SKM-1 treated with dmso at 0.1 percent for 144 hours (cell line): ENCODE results near the gene CD96.
"Not testable (repeated sequence)": the region's sequence is repeated elsewhere in the genome, so short reads cannot be mapped to it uniquely, and the experiment has no call there.

Source experiments
- DNase-seq: peaks from one replicate; lab custom pipeline; 2025; ENCODE audit not compliant: unreplicated experiment; lab: John Stamatoyannopoulos, UW

The CD96 gene

DNA sequence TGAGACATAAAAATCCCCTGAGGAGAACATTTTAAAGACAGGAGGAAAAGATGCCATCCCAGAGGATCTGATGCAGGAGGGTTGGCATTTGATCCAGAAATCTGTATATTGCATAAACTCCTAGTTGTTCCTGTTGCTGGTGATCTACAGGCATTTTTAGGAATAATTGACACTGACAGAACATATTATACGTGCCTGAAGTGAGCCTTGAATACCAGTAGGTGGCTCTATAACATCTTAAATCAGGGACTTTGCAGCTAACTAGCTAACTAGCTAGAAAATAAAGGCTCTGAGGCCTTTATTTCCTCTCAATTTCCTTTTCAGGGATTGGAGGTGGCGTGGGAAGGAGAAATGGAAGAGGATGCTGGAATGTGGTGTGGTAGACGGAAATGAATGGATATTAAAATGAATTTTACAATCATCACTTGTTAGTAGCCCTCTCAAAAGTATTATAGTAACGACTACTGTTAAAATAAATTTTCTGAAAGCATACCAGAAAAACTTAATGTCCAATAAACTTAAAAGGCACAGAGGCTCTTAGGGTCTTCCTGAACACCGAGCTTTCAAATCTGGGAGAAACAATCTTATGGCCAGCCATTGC is 127.0 kb downstream of the CD96 start:
- peak; percentile 74 for DNase-seq

DNA sequence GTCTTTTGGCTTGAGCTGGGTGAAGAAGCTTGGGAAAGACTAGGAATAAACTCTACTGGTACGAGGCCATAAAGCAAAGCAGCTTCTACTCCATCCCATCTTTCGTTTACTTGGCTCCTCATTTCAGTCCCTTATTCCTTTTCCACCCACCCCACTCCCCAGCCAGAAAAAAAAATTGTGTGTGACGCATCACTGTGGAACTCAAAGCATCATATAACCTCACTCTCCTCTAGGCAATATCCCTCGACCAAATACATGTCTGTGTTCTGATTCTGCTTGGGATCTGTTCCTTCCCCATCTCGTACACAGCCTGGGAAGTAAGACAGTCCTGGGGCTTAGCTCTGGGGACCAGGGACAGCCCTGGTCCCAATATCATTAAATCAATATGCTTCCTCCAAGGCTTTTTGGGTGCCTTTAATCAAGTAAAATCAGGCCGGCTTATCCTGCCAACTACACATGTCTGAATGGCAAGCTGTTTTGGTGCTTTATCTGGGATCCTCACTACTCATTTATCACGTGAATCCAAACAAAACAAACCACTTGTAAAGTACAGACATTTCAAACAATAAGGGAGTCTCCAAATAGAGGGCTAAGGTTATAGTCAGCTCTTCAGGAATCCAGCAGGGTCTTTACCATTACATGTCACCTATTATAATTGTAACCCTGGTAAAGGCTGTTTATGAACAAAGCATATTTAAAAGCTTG is 128.1 kb downstream of the CD96 start:
- DNase-seq, result no peak

DNA sequence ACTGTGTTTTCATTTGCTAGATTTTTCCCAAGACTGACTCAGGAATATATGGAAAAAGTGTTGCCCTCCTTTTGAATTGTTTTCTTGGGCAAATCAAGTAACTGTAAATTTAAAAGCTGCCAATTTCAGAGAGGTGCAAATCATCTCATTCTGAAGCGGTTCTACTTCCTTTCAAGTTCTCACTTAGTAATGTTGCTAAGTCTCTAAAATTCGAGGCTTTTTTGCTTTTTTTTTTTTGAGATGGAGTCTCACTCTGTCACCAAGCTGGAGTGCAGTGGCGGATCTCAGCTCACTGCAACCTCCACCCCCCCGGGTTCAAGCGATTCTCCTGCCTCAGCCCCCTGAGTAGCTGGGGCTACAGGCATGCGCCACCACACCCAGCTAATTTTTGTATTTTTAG is 130.5 kb downstream of the CD96 start:
- not testable (repeated sequence) for DNase-seq

DNA sequence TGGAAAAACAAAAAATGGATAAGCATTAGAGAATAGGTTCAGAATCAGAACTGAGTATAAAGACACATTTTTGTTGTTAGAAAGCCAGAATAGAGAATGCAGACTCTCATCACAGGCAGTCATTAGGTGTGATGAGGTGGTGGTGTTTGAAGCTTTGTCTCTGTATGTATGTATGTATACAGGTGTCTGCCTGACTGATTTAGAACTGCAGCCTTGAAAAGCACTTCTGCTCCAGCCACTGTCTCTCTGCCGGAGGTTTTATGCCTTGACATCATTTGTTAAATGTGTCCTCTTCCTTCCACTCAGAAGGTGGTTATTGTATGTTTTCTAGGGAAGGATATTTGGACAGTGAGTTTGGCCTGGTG is 133.8 kb downstream of the CD96 start:
- no peak for DNase-seq

DNA sequence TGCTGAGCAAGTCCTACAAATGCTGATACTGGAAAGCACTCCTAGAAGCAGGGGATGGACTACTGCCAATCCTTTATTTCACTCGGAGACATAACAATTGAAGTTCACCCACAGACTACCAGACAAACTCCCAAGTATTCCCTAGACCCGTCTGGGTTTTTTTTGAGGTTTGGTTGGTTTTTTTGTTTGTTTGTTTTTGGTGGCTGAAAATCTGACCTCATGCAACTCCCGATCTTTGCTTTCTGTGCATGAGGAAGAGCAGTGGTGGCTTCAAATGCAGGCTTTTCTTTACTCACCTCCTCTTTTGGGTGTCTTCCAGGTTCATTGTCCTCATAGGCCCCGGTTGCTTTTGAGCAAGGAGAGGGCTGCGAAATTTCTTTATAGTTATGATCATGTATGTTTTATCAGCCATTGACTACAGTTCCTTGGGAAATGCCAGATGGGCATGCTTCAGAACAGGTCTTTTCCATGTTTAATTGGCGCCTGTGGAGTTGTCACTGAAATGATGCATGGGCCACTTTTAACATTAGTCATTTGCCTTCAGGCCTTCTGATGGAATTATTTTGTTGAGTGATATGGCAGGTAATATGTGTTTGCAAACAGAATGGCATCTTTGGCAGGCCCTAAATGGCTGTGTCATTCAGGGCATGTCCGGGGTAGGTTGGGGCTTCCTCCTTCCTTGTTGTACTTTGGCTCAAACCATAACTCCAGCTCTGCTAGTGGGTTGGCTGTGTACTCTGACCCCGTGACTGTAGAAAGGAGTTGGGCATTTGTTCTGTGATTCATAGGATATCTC is 134.4 kb downstream of the CD96 start:
- DNase-seq, result no peak

DNA sequence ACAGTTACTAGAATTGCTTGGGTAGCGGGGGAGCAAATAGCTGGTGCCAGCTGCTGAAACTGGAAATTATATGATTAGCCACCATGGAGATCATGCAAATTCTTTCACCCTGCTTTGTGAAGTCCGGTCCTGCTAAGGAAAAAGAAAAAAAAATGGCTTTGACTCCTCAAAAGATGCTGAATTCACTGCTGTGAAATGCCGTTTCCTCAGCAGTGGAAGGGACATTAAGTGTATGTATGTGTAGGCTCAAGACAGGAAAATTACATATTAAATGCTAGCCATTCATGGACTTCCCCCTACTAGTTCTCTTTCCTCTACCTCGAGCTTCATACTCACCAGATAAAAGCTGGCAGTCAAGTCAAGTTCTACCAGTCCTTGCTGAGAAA is 135.0 kb downstream of the CD96 start:
- no peak for DNase-seq

DNA sequence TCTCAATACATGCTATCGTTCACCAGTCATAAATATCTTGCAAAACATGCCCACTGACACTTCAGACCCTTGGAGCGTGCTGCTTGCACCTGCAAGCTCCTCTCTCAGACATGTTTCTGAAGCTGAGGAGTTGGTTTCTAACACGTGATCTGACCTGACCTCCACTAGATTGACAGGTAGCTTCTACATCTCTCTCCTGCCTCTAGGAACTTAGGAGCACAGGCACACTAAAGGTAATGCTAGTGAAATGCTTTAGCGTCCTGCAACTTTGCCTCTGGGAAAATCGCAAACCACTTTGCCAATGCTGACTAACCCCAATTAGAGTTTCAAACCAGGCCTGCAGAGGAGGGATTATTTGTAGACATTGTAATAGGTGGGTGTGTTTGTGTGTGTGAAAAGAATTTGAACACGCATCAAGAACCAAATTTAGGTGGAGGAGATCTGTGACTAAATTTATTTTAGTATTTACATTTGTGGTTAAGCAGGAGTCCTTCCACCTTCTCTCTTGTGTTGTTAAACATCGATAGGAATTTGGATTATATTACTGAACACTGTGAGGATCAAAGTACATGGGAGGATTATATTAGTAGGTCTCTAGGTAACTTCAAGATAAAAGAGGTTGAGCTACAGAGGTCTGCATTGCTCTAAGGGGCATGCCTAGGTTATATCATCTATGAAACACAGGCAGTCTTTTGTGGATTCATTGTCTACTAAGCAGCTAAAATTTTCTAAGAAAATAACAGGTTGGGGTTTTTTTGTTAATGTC is 139.8 kb downstream of the CD96 start:
- no peak for DNase-seq

DNA sequence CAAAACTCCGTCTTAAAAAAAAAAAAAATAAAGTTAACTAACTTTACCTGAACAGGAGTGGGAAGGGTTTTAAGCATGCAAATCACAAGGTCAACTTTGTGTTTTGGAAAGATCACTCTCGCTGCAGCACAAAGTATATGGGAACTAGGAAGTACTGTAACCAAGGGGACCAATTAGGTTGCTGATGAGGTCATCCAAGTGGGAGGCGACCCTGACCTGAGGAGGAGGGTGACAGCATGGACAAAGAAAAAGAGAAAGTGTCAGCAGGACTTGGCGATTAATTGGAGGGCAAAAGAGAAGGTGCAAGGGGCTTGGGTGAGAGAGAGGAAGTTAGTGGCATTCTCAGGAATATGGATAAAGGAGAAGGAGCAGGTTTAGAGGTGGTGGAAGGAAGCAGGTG is 142.6 kb downstream of the CD96 start:
- DNase-seq, result no peak

DNA sequence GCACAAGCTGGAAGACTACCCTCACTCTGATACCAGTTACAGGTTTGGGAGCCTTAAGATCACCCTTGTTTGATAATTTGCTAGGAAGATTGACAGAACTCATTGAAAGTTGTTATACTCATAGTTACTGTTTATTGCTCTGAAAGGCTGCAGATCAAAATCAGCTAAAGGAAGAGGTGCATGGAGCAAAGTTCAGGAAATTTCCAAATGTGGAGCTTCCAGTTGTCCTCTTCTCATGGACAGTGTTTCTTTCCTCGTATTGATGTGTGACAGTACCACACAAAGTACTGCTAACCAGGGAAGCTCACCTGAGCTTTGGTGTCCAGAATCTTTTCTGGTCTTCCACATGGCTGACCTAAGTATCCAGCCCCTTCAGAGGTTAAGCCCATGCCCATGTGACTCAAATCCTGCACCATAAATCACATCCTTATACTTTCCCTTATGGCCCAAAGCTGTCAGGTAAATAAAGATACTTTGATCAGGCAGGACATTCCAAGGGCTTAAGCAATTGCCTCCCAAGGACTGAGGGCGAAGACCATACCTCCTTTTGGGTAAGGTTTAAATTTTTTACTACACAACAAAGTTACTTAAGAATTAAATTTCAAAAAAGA is 146.3 kb downstream of the CD96 start:
- DNase-seq, result no peak

DNA sequence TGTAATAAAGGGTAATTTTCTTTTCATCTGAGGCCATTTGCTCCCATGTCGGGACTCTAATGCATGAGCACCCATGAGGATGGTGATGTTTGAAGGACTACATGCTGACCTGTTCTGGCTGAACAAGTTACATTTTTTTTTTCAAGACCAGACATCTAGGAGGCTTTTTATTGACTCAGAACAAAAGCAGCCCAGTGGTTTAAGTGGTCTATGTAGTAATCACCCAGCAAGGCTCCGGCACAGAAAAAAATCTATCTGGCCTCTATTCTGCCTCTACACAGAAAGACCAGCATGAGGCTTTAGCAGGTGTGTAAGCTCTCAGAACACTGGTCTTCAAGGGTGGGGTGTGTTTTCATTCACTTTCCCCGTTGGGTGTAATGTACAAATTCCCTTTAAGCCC is 148.2 kb downstream of the CD96 start:
- no peak for DNase-seq

DNA sequence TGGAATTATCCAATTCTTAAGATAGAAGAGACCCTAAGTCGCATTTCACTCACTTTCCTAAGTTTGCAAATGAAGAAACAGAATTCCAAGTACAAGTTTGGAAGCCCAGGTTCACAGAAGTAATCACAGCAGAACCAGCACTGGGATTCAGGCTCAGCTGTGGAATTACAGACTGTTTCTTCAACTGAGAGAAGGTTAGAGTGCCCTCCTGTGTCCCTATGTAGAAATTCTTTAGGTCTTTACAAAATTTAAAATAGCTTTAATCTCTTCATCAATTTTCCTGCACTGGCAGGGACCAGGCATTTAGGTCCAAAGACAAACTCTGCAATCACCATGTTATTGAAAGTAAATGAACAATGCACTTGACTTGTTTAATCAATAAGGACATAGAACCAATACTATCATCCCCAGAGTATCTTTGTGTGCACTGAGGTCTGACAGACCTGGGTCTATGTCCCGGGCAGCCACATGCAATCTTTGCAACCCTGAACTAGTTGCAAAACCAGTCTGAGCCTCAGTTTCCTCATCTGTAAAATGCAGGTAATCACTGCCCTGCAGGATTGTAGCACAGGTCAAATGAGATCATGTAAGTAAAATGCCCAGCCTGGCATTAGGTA is 149.4 kb downstream of the CD96 start:
- peak; percentile 24 for DNase-seq

DNA sequence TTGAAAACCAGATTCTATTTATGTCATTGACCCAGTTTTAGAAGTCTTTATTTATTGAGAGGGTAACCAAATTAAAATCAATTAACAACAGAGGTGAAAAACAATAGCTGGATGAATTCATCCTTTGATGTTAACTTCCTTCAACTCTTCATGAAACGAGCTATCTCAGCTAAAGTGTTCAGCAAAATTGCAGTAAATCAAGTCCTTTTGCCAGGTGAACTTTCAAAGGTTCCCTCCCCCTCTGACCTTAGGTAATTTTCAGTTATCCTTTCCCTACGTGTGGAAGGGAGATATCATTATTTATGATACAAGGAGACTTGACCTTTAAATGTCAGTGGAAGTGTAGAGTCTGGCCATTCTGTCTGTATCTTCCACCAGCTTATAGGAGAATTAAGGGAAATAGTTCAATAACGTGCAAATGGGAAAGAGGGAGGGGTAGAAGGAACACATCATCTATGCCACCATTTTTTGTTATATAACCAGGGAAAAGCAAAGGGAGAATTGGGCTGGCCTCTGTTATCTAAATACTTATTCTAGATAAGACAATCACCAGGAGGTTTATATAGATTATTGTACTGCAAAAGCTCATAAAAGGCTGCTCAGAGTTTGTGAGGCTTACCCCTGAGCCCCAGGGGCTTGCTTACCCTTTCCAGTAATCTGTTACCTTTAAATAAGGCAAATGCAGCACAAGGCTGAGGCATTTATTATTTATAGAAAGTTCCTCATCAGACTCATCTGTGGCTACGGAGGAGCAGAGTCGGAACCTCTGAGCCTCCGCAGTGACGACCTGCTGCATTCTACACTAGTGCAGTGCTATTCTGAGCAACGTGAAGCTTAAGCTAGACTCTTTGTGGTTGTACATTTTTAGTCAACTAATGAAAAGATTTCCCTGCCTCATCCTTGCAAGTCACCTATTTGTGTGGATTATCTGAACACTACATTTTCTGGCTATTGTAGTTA is 150.9 kb downstream of the CD96 start:
- DNase-seq, result no peak

DNA sequence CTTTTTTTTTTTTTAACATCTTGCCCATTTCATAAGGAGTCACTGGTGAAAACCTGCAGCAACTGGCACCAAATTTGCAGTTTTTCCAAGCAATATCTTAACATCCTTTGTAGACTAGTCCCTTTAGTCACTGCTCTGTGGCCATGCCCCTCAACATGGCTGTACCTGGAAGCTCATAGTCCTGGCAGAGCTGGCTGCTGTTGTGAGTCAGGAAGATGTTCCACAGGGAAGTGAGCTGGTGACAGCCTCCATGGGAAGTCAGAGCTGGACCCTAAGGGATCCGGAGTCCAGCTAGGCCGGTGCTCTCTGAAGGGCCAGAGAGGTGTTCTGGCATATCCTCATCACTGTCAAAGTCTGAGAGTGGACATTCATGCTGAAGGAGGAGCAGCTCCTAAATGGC is 152.5 kb downstream of the CD96 start:
- DNase-seq, result no peak

DNA sequence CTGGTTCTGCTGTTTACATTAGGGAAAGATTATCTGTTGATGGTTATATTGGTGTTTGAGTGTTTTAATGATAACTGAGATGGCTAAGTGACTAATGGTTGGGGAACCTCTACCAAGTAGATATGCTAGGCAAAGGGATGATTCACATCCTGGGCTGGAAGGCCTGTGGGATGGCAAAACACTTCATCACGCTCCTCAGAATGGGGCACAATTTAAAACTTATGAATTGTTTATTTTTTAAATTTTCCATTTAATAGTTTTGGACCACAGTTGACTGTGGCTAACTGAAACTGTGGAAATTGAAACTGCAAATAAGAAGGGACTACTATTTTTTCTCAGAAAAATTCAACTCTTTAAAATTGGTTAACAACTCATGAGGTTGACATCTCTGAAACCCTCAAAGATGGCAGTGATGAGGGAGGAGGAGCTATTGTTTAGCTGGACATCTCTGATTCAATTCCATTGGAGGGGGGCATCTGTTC is 153.7 kb downstream of the CD96 start:
- DNase-seq, result no peak

DNA sequence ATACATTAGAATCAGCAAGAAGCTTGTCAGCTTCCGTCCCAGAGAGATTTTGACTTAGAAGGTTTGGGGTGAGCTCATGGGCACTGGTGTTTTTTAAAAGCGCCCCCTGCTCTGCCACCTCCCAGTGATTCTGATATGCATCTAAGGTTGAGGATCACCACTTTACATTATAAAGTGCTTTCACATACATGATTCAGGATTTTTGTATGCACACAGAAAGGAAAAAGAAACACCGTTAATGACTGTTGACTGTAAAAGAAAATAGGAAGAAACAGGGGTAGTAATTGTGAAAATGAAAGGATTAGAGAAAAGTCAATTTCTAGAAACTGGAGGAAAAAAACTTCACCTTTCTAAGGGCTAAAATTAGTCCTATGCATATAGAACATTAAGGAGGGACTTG is 158.1 kb downstream of the CD96 start:
- DNase-seq, result no peak

DNA sequence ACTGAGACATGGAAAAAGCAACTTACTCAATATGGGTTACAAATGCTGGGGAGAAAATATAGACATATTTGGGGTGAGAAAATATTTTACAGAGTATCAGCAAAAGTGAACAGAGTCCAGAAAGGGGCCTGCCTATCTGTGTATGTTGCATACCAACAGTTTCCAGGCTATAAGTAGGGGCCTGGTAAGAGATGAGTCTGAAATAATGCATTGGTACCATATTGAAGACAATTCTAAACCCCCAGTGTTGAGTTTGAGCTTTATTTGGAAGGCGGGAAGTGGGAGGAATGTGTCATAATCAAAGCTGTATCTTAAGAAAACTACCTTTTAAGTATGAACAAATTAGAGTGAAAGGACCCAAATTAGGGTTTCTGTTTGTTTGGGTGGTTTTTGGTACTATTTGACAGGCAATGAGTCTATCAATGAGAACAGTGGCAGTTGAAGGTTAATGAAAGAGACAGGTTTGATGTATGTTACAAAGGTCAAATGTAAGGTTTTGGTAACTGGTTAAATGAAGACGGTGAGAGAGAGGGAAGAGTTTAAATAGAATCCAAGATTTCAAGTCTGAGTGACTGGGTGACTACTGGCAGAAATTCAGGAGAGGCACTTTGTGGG is 159.4 kb downstream of the CD96 start:
- DNase-seq, result no peak
